Vein endothelial cell (primary cell): Measurements from ENCODE around the gene UBE2F. TPM values are rescaled to one million over a fixed set of nuclear protein-coding genes. Genes with fewer than 3 reads are reported as not detected.

Experiments
- small RNA-seq: library from RNA; depleted of rRNA; stranded (forward); fragments of <200 nt; gene quantifications from one replicate; pipeline ENCODE3, GENCODE V24; 2012
- total RNA-seq: library from RNA; depleted of rRNA; stranded (reverse); fragments of >200 nt; gene quantifications from 2 replicates; pipeline ENCODE4 v1.2.3, GENCODE V29; 2012

The UBE2F gene, protein sequence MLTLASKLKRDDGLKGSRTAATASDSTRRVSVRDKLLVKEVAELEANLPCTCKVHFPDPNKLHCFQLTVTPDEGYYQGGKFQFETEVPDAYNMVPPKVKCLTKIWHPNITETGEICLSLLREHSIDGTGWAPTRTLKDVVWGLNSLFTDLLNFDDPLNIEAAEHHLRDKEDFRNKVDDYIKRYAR
- total RNA-seq: 44.1 and 53.7 TPM in 2 replicates

DNA sequence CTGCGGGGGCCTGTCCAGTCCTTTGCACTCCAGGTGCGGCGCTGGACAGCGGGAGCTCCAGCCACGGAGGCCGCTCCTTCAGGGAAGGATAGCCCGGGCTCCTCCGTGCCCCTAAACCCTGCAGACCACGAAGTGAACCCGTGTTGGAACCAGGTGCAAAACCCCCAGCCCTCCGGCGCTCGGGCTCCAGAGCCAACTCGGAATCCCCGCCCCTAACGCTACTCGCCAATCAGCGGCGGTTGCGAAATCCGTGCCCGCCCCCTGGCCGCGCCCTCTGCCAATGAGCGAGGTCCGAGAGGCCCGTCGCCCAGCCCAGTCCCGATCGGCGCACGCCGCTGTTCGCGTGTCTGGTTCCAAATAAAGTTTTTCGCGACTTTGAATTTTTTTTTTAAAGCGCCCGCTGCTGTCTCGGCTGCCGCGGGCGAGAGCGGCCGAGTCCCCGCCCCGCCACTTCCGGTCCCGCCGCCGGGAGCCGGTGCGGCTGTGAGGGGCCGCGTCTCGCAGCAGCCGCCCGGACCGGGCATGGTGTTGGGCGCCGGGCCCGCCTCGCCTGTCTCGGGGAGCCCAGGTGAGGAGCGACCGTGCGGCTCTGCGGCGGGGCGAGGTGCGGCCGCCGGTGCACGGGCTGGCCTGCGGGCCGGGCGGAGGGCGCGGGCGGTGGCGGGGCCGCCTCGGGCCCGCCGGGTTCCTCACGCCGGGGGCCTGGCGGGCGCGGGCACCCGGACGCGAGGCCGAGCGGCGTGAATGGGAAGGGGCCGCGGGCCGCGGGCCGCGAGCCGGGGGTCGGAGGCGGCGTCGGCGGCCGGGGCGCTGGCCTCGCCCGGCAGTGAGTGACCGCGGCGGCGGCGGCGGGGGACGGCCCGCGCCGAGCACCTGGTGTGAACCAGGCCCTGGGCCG is at the start of gene UBE2F:
UBE2F (plus strand) TSS at position 450 of the 898 bp plus-strand sequence. CDS start 6,094 bp downstream, outside the sequence.

GRCh38 chr2:238060542-238061314 is 93.9 kb downstream of the UBE2F start, which contains the start of gene SCLY:
Gene SCLY (plus strand): TSS chr2:238061001. CDS start chr2:238061055, 54 bp downstream.

Small RNA genes lying within 50 kb of the gene (small RNA-seq; reads per million reads assigned to genes)
- not detected for gene RNU6-1333P

Other genes with a start within 250 kb of the UBE2F start
- 0.67 and 1.3 TPM in 2 replicates for gene RBM44, start 168.2 kb upstream of the UBE2F start, total RNA-seq
- not detected in 2 replicates for gene RAMP1, start 107.4 kb upstream of the UBE2F start, total RNA-seq
- gene SCLY, start 94.0 kb downstream of the UBE2F start, total RNA-seq: 11.1 and 16.7 TPM in 2 replicates
- under 0.01 TPM in 1 of 2 replicates, not detected in the other for gene ESPNL, start 133.3 kb downstream of the UBE2F start, total RNA-seq
- gene KLHL30, start 171.7 kb downstream of the UBE2F start, total RNA-seq: not detected in 2 replicates
- gene ERFE, start 192.0 kb downstream of the UBE2F start, total RNA-seq: 0.33 and 0.48 TPM in 2 replicates
- 17.3 and 21.7 TPM in 2 replicates for gene ILKAP, start 236.7 kb downstream of the UBE2F start, total RNA-seq